Memory B cell (primary cell): ENCODE measurements around the gene DPP10.
"Not testable (repeated sequence)": the region's sequence is repeated elsewhere in the genome, so short reads cannot be mapped to it uniquely, and the experiment has no call there.

Experiments used
- ATAC-seq: fragments of 150-1000 bp; cut with Tn5 transposase; 2 replicates; pipeline ENCODE4 v1.10.0; 2021; ENCODE audit warnings: low read depth, mild to moderate bottlenecking, moderate library complexity
- DNase-seq, 2 donors: peaks; one replicate each; pipeline ENCODE4 v3.0.0; 2022; ENCODE audit warnings: low spot score in 2 of 2
- H3K27ac Mint-ChIP-seq: one replicate; pipeline ENCODE4 v1.8.0; 2022; ENCODE audit warnings: mild to moderate bottlenecking, moderate library complexity, mixed read lengths
- H3K27me3 Mint-ChIP-seq: one replicate; pipeline ENCODE4 v1.8.0; 2022; ENCODE audit warnings: mixed read lengths
- H3K36me3 Mint-ChIP-seq: one replicate; pipeline ENCODE4 v1.8.0; 2022; ENCODE audit warnings: mild to moderate bottlenecking, mixed read lengths
- H3K4me1 Mint-ChIP-seq: one replicate; pipeline ENCODE4 v1.8.0; 2022; ENCODE audit warnings: mixed read lengths
- H3K4me3 Mint-ChIP-seq: one replicate; pipeline ENCODE4 v1.8.0; 2022; ENCODE audit warnings: mild to moderate bottlenecking, moderate library complexity, mixed read lengths
- H3K9me3 Mint-ChIP-seq: one replicate; pipeline ENCODE4 v1.8.0; 2022; ENCODE audit warnings: mixed read lengths

DPP10 gene

GRCh38 chr2:114442510-114442909 lies at the start of gene DPP10:
DPP10 (plus strand) TSS chr2:114442641.
- peaks cover 1% of the 10 kb centered on the region for H3K9me3 Mint-ChIP-seq
- no peak for DNase-seq
- no peak within 1 kb of the TSS for H3K27ac Mint-ChIP-seq
- peaks cover 5% of the 10 kb centered on the region for H3K27me3 Mint-ChIP-seq
- no peaks in the 10 kb centered on the region for H3K36me3 Mint-ChIP-seq
- ATAC-seq: no peak
- no peak within 1 kb of the TSS for H3K4me3 Mint-ChIP-seq
- H3K4me1 Mint-ChIP-seq: no peaks in the 10 kb centered on the region

DNA sequence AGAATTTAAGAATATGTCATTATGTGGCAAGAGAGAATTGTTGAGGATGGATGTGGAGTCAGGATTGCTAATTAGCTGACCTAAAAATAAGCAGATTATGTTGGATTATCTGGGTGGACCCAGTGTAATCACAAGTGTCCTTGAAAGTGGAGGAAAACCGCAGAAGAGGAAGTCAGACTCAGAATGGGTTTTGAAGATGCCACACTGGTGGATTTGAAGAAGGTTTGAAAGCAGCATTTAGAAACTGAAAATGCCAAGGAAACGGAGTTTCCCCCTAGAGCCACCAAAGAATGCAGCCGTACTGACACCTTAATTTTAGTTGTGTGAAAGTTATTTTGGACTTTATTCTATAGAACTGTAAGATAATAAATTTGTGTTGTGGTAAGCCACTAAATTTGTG lies 41.6 kb upstream of the DPP10 start:
- no peak for DNase-seq
- Mint-ChIP-seq H3K9me3 (peaks cover 2% of the 10 kb centered on the region), H3K4me3 (no peak overlapping the region), H3K36me3 (no peaks in the 10 kb centered on the region), H3K4me1 (peaks cover 4% of the 10 kb centered on the region), H3K27me3 (no peaks in the 10 kb centered on the region), H3K27ac (no peak overlapping the region)
- no peak for ATAC-seq

DNA sequence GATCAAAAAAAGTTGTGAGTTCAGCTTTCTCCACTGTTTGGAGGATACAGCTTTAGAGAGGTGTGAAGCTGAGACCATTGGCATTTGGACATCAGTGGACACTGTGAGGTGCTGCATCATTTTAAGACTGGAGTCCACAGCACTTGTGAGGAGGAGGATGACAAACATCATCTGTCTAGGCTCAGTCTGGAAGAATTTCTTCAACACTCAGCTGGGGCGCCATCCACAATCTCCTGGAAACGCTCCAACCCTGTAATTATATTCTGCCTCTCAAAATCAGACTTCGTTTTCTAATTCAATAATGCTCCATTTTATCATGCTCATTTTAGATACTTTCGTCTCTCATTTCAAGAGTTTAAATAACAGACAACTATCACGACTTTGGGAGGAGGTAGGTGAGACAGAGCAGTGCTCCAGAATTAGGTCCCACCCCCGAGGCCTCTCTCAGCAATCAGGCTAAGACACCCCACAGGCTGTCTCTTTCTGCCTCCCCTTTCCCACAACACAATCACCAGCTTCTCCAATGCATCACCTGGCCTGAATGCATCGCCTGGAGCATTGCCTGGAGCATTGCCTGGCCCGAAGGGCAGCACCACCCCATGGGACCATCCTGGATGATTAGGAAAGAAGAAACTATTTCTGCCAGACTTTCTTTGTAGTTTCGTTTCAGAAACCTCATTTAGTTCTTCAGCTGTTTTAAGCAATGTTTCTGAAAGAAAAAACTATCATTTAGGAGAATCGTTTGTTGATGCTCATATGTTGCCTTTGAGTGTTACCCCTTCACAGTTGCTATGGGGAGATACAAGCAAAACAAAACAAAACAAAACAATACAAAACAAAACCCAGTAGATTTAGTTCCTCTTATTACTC lies 37.0 kb upstream of the DPP10 start:
- Mint-ChIP-seq H3K4me1 (peaks cover 6% of the 10 kb centered on the region), H3K27ac (no peak overlapping the region), H3K27me3 (no peaks in the 10 kb centered on the region), H3K36me3 (no peaks in the 10 kb centered on the region), H3K9me3 (peaks cover 7% of the 10 kb centered on the region), H3K4me3 (no peak overlapping the region)
- DNase-seq (no peak), ATAC-seq (no peak)

DNA sequence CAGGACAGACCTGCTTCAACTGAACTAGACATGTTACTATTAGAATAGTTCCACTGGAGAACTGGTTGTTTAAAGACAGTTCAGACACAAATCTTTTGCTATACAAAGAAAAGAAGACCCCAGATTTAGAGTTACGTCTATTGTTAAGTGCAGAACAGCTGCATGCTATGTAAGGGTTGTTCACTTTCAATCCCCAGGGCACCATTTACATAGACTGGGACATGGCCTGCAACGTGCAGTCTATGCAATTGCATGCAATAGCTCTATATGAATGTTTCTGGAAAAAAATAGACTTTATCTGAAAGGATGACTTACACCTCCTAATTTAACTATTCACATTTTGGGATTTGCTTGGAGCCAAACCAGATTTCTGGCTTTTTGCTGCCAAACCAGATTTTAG lies 36.1 kb upstream of the DPP10 start:
- no peak overlapping the region for H3K27ac Mint-ChIP-seq

DNA sequence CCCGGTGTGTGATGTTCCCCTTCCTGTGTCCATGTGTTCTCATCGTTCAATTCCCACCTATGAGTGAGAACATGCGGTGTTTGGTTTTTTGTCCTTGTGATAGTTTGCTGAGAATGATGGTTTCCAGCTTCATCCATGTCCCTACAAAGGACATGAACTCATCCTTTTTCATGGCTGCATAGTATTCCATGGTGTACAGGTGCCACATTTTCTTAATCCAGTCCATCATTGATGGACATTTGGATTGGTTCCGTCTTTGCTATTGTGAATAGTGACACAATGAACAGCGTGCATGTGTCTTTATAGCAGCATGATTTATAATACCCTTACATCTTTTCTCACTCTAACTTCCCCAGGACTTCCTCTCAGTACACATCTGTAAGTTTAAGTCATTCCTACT lies 35.1 kb upstream of the DPP10 start:
- not testable (repeated sequence) for ATAC-seq, H3K4me1 Mint-ChIP-seq, DNase-seq, H3K27me3 Mint-ChIP-seq, H3K36me3 Mint-ChIP-seq, H3K27ac Mint-ChIP-seq, H3K4me3 Mint-ChIP-seq
- peaks cover 11% of the 10 kb centered on the region for H3K9me3 Mint-ChIP-seq

More for the DNA sequence above, 36.1 kb upstream of the DPP10 start:
- Mint-ChIP-seq H3K27me3 (no peaks in the 10 kb centered on the region), H3K9me3 (peaks cover 10% of the 10 kb centered on the region), H3K4me3 (no peak overlapping the region), H3K36me3 (no peaks in the 10 kb centered on the region), H3K4me1 (peaks cover 4% of the 10 kb centered on the region)
- ATAC-seq: no peak
- DNase-seq: no peak

DNA sequence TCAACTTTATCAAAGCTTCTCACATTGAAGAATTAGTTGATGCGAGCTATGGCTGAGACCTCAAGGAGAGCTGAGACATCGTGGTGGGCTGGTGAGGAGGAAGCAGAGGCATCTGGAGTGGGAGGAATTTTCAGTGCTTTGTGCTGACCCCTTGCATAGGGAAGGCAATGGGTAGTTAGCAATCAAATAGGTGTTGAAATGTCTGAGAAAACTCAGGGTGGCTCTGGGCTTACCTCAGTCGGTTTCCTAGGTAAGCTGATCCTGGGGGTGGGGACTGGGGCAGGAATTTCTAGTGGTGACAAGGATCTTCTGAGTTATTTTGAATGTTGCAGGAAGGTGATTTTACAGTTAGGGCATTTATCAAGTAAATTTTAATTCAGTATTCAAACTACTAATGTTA lies 20.7 kb upstream of the DPP10 start:
- Mint-ChIP-seq H3K9me3 (no peaks in the 10 kb centered on the region), H3K27me3 (peaks cover 5% of the 10 kb centered on the region), H3K36me3 (no peaks in the 10 kb centered on the region), H3K4me1 (no peaks in the 10 kb centered on the region), H3K27ac (no peak overlapping the region), H3K4me3 (no peak overlapping the region)
- ATAC-seq (no peak), DNase-seq (no peak)

DNA sequence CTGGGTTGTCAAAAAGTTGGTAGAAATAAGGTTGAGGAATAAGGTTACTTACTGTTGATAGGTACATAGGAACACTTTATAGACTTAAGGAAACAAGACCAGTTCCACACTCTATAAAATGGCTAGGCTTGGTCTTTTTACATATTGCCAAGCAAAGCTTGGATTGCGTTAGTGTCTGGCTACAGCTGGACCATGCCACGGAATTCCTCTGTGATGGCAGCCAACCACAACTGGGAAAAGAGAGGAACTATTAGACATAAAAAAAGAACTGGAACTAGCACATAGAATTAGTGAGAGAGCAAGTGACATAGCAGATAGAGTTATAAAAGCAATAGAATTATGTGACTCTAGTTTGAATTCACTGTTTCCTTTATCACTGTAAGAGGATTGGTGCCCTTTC lies 17.7 kb upstream of the DPP10 start:
- no peaks in the 10 kb centered on the region for H3K9me3 Mint-ChIP-seq
- no peak overlapping the region for H3K4me3 Mint-ChIP-seq
- DNase-seq (no peak), ATAC-seq (no peak)
- H3K36me3 Mint-ChIP-seq: no peaks in the 10 kb centered on the region
- H3K27ac Mint-ChIP-seq: no peak overlapping the region
- H3K4me1 Mint-ChIP-seq: no peaks in the 10 kb centered on the region
- peaks cover 5% of the 10 kb centered on the region for H3K27me3 Mint-ChIP-seq

DNA sequence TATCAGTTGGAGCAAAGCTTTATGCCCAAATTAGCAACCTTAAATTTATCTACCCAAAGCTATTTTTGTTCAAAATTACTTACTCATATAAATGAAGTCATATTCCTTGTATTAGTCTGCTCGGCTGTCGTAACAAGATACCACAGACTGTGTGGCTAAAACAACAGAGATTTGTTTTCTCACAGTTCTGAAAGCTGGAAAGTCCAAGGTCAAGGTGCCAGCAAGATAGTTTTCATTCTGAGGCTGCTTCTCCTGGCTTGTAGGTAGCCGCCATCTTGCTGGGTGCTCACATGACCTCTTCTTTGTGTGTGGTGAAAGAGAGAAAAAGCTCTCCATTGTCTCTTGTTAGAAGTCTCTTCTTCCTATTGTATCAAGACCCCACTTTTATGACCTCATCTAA lies 15.7 kb upstream of the DPP10 start:
- Mint-ChIP-seq H3K27me3 (peaks cover 5% of the 10 kb centered on the region), H3K9me3 (no peaks in the 10 kb centered on the region), H3K4me1 (no peaks in the 10 kb centered on the region), H3K27ac (no peak overlapping the region), H3K4me3 (no peak overlapping the region), H3K36me3 (no peaks in the 10 kb centered on the region)
- no peak for DNase-seq
- no peak for ATAC-seq

GRCh38 chr2:114436329-114436728 lies 6.1 kb upstream of the DPP10 start:
- peaks cover 10% of the 10 kb centered on the region for H3K27me3 Mint-ChIP-seq
- DNase-seq (no peak), ATAC-seq (no peak)
- no peak overlapping the region for H3K4me3 Mint-ChIP-seq
- H3K36me3 Mint-ChIP-seq: no peaks in the 10 kb centered on the region
- H3K4me1 Mint-ChIP-seq: no peaks in the 10 kb centered on the region
- no peak overlapping the region for H3K27ac Mint-ChIP-seq
- peaks cover 1% of the 10 kb centered on the region for H3K9me3 Mint-ChIP-seq

DNA sequence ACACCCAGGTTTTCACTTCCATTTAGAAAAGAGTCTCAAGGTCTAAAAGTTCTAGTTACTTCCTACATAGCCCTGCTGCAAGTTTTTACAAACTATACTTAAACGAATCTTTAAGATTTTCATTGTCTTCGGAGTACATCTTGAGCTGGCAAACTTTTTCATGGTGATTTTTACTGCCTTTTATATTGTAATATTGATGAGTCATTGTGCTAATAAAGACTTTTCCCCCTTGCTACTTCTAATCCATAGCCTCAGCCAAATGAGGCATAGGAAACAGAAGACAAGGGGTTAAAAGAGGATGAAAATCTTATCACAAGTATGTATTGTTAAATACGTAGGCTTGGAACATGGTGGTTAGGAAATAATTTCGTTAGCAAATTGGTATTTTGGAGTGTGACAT lies 4.1 kb downstream of the DPP10 start:
- H3K4me1 Mint-ChIP-seq: no peaks in the 10 kb centered on the region
- no peak overlapping the region for H3K27ac Mint-ChIP-seq
- no peak for ATAC-seq
- H3K36me3 Mint-ChIP-seq: no peaks in the 10 kb centered on the region
- DNase-seq: no peak
- H3K27me3 Mint-ChIP-seq: no peaks in the 10 kb centered on the region
- no peak overlapping the region for H3K4me3 Mint-ChIP-seq
- no peaks in the 10 kb centered on the region for H3K9me3 Mint-ChIP-seq

- no peak for DNase-seq
These were observed 8.2 kb downstream of the DPP10 start for GRCh38 chr2:114450639-114451038.

DNA sequence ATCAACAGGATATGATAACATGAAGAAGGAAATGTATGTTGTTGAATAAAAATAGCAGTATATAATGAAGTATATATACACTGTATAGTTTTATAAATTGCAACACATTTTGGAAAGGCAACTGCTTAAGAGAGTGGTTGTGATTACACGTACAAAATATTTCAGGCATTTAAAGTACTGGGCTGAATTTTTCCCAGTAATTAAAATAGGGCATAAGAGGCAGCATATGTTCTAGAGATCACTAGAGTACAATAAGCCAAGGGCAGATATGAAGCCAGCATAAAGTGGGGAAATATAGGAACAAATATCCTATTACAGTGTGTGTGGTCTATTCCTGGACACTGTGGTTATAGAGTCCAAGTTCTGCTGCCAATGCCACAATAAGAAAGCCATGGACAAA lies 14.1 kb downstream of the DPP10 start:
- H3K4me3 Mint-ChIP-seq: no peak overlapping the region
- ATAC-seq (no peak), DNase-seq (no peak)
- H3K4me1 Mint-ChIP-seq: no peaks in the 10 kb centered on the region
- no peaks in the 10 kb centered on the region for H3K36me3 Mint-ChIP-seq
- H3K27ac Mint-ChIP-seq: no peak overlapping the region
- peaks cover 2% of the 10 kb centered on the region for H3K9me3 Mint-ChIP-seq
- peaks cover 3% of the 10 kb centered on the region for H3K27me3 Mint-ChIP-seq

More at GRCh38 chr2:114450639-114451038, 8.2 kb downstream of the DPP10 start:
- Mint-ChIP-seq H3K9me3 (peaks cover 2% of the 10 kb centered on the region), H3K4me3 (no peak overlapping the region), H3K27me3 (peaks cover 3% of the 10 kb centered on the region), H3K27ac (no peak overlapping the region), H3K4me1 (no peaks in the 10 kb centered on the region), H3K36me3 (no peaks in the 10 kb centered on the region)
- ATAC-seq: no peak

- Mint-ChIP-seq H3K9me3 (peaks cover 2% of the 10 kb centered on the region), H3K27me3 (peaks cover 3% of the 10 kb centered on the region), H3K4me1 (no peaks in the 10 kb centered on the region), H3K4me3 (no peak overlapping the region), H3K36me3 (no peaks in the 10 kb centered on the region), H3K27ac (no peak overlapping the region)
- DNase-seq: no peak
- no peak for ATAC-seq
These were observed 15.5 kb downstream of the DPP10 start for GRCh38 chr2:114457956-114458355.

DNA sequence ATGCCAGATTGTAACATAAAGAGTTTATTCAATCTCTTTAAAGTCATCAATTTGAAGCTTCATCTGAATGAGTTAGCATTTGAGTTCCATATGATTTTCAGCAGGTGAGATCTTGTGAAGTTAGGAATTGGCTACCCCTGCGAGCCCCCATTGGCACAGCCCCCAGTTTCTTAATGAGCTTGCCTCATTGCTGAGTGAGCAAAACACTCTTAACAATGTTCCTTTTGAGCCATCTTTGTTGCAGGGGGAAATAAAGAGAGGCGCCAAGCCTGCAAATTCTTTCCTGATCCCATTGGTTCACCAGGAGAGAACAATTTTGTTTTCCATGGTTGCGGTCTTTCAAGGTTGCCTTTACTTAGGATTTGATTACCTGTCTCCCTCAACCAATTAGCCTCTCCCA lies 18.7 kb downstream of the DPP10 start:
- Mint-ChIP-seq H3K4me3 (no peak overlapping the region), H3K27me3 (no peaks in the 10 kb centered on the region), H3K27ac (no peak overlapping the region), H3K4me1 (no peaks in the 10 kb centered on the region), H3K9me3 (no peaks in the 10 kb centered on the region), H3K36me3 (no peaks in the 10 kb centered on the region)
- no peak for ATAC-seq
- no peak for DNase-seq
